ENCODE measurements around the gene CUL2. TPM values are rescaled to one million over a fixed set of nuclear protein-coding genes. Genes with fewer than 3 reads are reported as not detected.
"Not testable (repeated sequence)": the region's sequence is repeated elsewhere in the genome, so short reads cannot be mapped to it uniquely, and the experiment has no call there.

Gene CUL2
- total RNA-seq, 2 experiments from 2014 or later = 37.4 to 40.2 TPM

- Mint-ChIP-seq H3K27me3 (no peaks in the 10 kb centered on the region), H3K9me3 (no peaks in the 10 kb centered on the region), H3K27ac (no peak overlapping the region), H3K4me1 (ENCODE audit: low read depth) (peaks cover 4% of the 10 kb centered on the region), H3K4me3 (no peak overlapping the region), H3K36me3 (ENCODE audit: low read depth) (peaks cover 38% of the 10 kb centered on the region)
- intact Hi-C loops (cut with micrococcal nuclease) = no loop called here
- no peak for TF ChIP-seq CTCF (IDR thresholded peaks at IDR 0.05)
- CTCF ChIA-PET = interaction anchor here (0.8 kb wide), 1 partner anchor 56 kb away, joined by 3 read pairs; no protein-coding TSS in a partner anchor
- DNase-seq (no peak), ATAC-seq (no peak)
- POLR2A ChIA-PET = no interaction called here
Measured at GRCh38 chr10:35050568-35050967, 39.6 kb downstream of the CUL2 start.

- Mint-ChIP-seq H3K27me3 (no peaks in the 10 kb centered on the region), H3K9me3 (no peaks in the 10 kb centered on the region), H3K27ac (no peak overlapping the region), H3K4me3 (no peak overlapping the region), H3K4me1 (ENCODE audit: low read depth) (peaks cover 6% of the 10 kb centered on the region), H3K36me3 (ENCODE audit: low read depth) (peaks cover 51% of the 10 kb centered on the region)
- no peak for ATAC-seq
- ChIA-PET CTCF (no interaction called here), POLR2A (no interaction called here)
- intact Hi-C loops (cut with micrococcal nuclease) = no loop called here
- DNase-seq = no peak
- no peak for TF ChIP-seq CTCF (IDR thresholded peaks at IDR 0.05)
Measured at GRCh38 chr10:35046074-35046473, 44.1 kb downstream of the CUL2 start.

- ATAC-seq; H3K4me1 Mint-ChIP-seq (ENCODE audit: low read depth): not testable (repeated sequence)
- CTCF ChIA-PET = interaction anchor here (0.8 kb wide), 1 partner anchor 51 kb away, joined by 3 read pairs; no protein-coding TSS in a partner anchor
Measured at GRCh38 chr10:35045275-35045674, 44.9 kb downstream of the CUL2 start.

GRCh38 chr10:35043796-35044344 lies 46.3 kb downstream of the CUL2 start:
- POLR2A ChIA-PET = no interaction called here
- H3K36me3 Mint-ChIP-seq (ENCODE audit: low read depth) = peaks cover 38% of the 10 kb centered on the region

More at GRCh38 chr10:35045275-35045674, 44.9 kb downstream of the CUL2 start:
- H3K36me3 Mint-ChIP-seq (ENCODE audit: low read depth) = peaks cover 45% of the 10 kb centered on the region
- DNase-seq; H3K27me3 Mint-ChIP-seq; H3K9me3 Mint-ChIP-seq; H3K27ac Mint-ChIP-seq; intact Hi-C loops (cut with micrococcal nuclease); H3K4me3 Mint-ChIP-seq: not testable (repeated sequence)
- POLR2A ChIA-PET = interaction anchor here (1.0 kb wide), 1 partner anchor 82 kb away, joined by 3 read pairs; the partner anchor contains the start of gene CREM

GRCh38 chr10:35042783-35043182 lies 47.4 kb downstream of the CUL2 start:
- Mint-ChIP-seq H3K9me3 (no peaks in the 10 kb centered on the region), H3K27me3 (no peaks in the 10 kb centered on the region), H3K27ac (no peak overlapping the region), H3K4me1 (ENCODE audit: low read depth) (peaks cover 6% of the 10 kb centered on the region), H3K36me3 (ENCODE audit: low read depth) (peaks cover 30% of the 10 kb centered on the region), H3K4me3 (no peak overlapping the region)
- DNase-seq (no peak), ATAC-seq (no peak)
- intact Hi-C loops (cut with micrococcal nuclease) = no loop called here
- TF ChIP-seq CTCF (IDR thresholded peaks at IDR 0.05) = no peak
- ChIA-PET POLR2A (no interaction called here), CTCF (no interaction called here)

More at GRCh38 chr10:35043796-35044344, 46.3 kb downstream of the CUL2 start:
- CTCF ChIA-PET = no interaction called here
- intact Hi-C loops (cut with micrococcal nuclease) = no loop called here
- Mint-ChIP-seq H3K4me1 (ENCODE audit: low read depth) (peaks cover 6% of the 10 kb centered on the region), H3K27me3 (no peaks in the 10 kb centered on the region), H3K9me3 (no peaks in the 10 kb centered on the region), H3K4me3 (no peak overlapping the region), H3K27ac (no peak overlapping the region)
- ATAC-seq (no peak), DNase-seq (no peak)
- no peak for TF ChIP-seq CTCF (IDR thresholded peaks at IDR 0.05)
